Bronchial epithelial cell (primary cell): ENCODE results near the gene CACNA1E. TPM values are rescaled to one million over a fixed set of nuclear protein-coding genes. Genes with fewer than 3 reads are reported as not detected.

ENCODE experiments used
- DNase-seq: peaks from one replicate; pipeline ENCODE4 v3.0.0-alpha.2; 2010; ENCODE audit warnings: low read depth
- FAIRE-seq: peaks from 2 replicates; lab custom pipeline; 2011; peaks lifted over from hg19 to GRCh38; lab: Jason Lieb, UNC
- H3K27me3 ChIP-seq: 2 replicates; pipeline ENCODE4 v1.5.1; 2011; ENCODE audit warnings: low read length; ENCODE audit not compliant: control insufficient read depth, insufficient read depth
- H3K36me3 ChIP-seq: 2 replicates; pipeline ENCODE4 v1.5.1; 2011; ENCODE audit warnings: low read length; ENCODE audit not compliant: control insufficient read depth, insufficient read depth
- H3K4me3 ChIP-seq: 2 replicates; pipeline ENCODE4 v1.5.1; 2011; ENCODE audit warnings: mild to moderate bottlenecking, low read depth, low read length, control low read depth
- CTCF ChIP-seq: IDR thresholded peaks from 2 replicates; pipeline ENCODE4 v1.5.1; 2011; ENCODE audit warnings: mild to moderate bottlenecking, moderate library complexity, low read length, control low read depth, inconsistent platforms; ENCODE audit not compliant: insufficient read depth, severe bottlenecking
- total RNA-seq: library from RNA; depleted of rRNA; stranded (reverse); fragments of >200 nt; gene quantifications from 2 replicates; pipeline ENCODE4 v1.2.1, GENCODE V29; 2014

The CACNA1E gene
- total RNA-seq, 1 donor from 2014 or later = not detected

- peak; percentile 47 for FAIRE-seq
- no peak for TF ChIP-seq CTCF
- no peak for DNase-seq
- H3K27me3 ChIP-seq = no peaks in the 10 kb centered on the region
- H3K36me3 ChIP-seq = no peaks in the 10 kb centered on the region
- H3K4me3 ChIP-seq = no peak overlapping the region
These were observed 221.2 kb downstream of the CACNA1E start for GRCh38 chr1:181704546-181704945.

GRCh38 chr1:181711820-181712219, 228.5 kb downstream of the CACNA1E start:
- Histone ChIP-seq H3K27me3 (no peaks in the 10 kb centered on the region), H3K4me3 (no peak overlapping the region), H3K36me3 (no peaks in the 10 kb centered on the region)
- no peak for TF ChIP-seq CTCF
- DNase-seq = no peak
- no peak for FAIRE-seq

GRCh38 chr1:181712711-181713110, 229.4 kb downstream of the CACNA1E start:
- TF ChIP-seq CTCF = no peak
- no peaks in the 10 kb centered on the region for H3K27me3 ChIP-seq
- FAIRE-seq (no peak), DNase-seq (no peak)
- no peak overlapping the region for H3K4me3 ChIP-seq
- H3K36me3 ChIP-seq = no peaks in the 10 kb centered on the region

DNA sequence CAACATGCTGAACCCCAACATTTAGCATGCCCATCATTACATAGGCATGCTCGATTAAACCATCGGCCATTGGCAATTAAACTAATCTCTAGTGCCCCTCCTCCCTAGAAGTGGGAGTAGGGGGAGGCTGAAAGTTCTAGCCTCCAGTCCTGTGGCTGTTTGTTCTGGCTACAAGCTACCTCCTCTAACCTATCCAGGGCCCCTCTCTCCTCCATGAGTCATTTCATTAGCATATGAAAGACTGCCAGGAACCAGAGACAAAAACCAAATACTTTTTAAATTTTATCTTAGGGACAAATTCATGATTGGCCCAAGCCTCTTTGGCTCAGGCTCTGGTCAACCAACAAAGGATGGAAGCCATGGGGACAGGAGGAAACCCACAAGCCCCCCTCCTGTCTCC, 231.1 kb downstream of the CACNA1E start:
- H3K27me3 ChIP-seq = peaks cover 1% of the 10 kb centered on the region
- TF ChIP-seq CTCF = no peak
- DNase-seq (peak; percentile 13), FAIRE-seq (no peak)
- no peaks in the 10 kb centered on the region for H3K36me3 ChIP-seq
- no peak overlapping the region for H3K4me3 ChIP-seq

DNA sequence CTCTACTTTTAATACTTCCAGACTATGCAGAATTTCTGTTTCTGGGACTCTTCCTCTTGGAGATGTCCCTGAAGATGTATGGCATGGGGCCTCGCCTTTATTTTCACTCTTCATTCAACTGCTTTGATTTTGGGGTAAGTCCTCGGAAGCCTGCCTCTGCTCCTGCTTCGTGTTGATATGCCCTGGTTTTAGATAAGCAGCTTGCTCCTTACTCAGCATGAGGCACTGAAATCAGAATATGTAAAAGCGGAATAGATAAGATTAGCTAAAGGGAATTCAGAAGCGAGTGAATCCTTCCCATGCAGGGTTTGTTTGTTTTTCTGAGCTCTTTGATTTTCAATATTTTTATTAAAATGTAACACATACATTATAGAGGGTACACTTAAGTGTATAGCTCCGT, 234.7 kb downstream of the CACNA1E start:
- no peak for TF ChIP-seq CTCF
- no peak overlapping the region for H3K4me3 ChIP-seq
- peaks cover 1% of the 10 kb centered on the region for H3K27me3 ChIP-seq
- H3K36me3 ChIP-seq = no peaks in the 10 kb centered on the region
- no peak for DNase-seq
- FAIRE-seq = no peak

GRCh38 chr1:181726320-181727012, 243.1 kb downstream of the CACNA1E start:
- FAIRE-seq = no peak
- TF ChIP-seq CTCF = no peak
- no peak for DNase-seq
- Histone ChIP-seq H3K4me3 (no peak overlapping the region), H3K27me3 (no peaks in the 10 kb centered on the region), H3K36me3 (no peaks in the 10 kb centered on the region)
